Neural progenitor cell (in vitro differentiated cells): ENCODE measurements around the gene CAPNS1. TPM values are rescaled to one million over a fixed set of nuclear protein-coding genes. Genes with fewer than 3 reads are reported as not detected.
A peak's percentile ranks its signal among the peaks of the same experiment; 100 is the strongest.

Experiments used
- DNase-seq: peaks from one replicate; pipeline ENCODE4 v3.0.0-alpha.2; 2016; ENCODE audit warnings: low spot score
- H2AFZ ChIP-seq: fragments of 200-600 bp; sonication (generic); replicated peaks from 2 replicates; pipeline ENCODE4 v1.6.1; 2016; ENCODE audit warnings: antibody characterized with exemption
- H3F3A ChIP-seq: fragments of 200-600 bp; sonication (generic); 2 replicates; pipeline ENCODE4 v1.6.1; 2016; ENCODE audit warnings: antibody characterized with exemption, low read depth
- H3K27ac ChIP-seq: fragments of 200-600 bp; sonication (generic); 2 replicates; pipeline ENCODE4 v1.5.1; 2016; ENCODE audit warnings: mild to moderate bottlenecking
- H3K27me3 ChIP-seq: fragments of 200-600 bp; sonication (generic); 2 replicates; pipeline ENCODE4 v1.6.1; 2016; ENCODE audit warnings: mild to moderate bottlenecking, moderate library complexity
- H3K36me3 ChIP-seq: fragments of 200-600 bp; sonication (generic); 2 replicates; pipeline ENCODE4 v1.5.1; 2016
- H3K4me1 ChIP-seq: fragments of 200-600 bp; sonication (generic); 2 replicates; pipeline ENCODE4 v1.6.1; 2016; ENCODE audit warnings: mixed run types
- H3K4me2 ChIP-seq: fragments of 200-600 bp; sonication (generic); 2 replicates; pipeline ENCODE4 v1.6.1; 2016
- H3K4me3 ChIP-seq: fragments of 200-600 bp; sonication (generic); 2 replicates; pipeline ENCODE4 v1.5.1; 2016
- H3K79me2 ChIP-seq: fragments of 200-600 bp; sonication (generic); 2 replicates; pipeline ENCODE4 v1.6.1; 2016; ENCODE audit warnings: low read depth
- H3K9ac ChIP-seq: fragments of 200-600 bp; sonication (generic); 2 replicates; pipeline ENCODE4 v1.6.1; 2016
- H3K9me3 ChIP-seq: fragments of 200-600 bp; sonication (generic); 2 replicates; pipeline ENCODE4 v1.5.1; 2016; ENCODE audit warnings: low read depth
- H4K20me1 ChIP-seq: fragments of 200-600 bp; sonication (generic); 2 replicates; pipeline ENCODE4 v1.6.1; 2016; ENCODE audit warnings: low read depth
- H3K27ac Mint-ChIP-seq: 3 replicates; pipeline ENCODE4 v1.8.0; 2021; ENCODE audit warnings: mixed read lengths
- H3K27me3 Mint-ChIP-seq: 2 replicates; pipeline ENCODE4 v1.8.0; 2022; ENCODE audit warnings: low read depth, mild to moderate bottlenecking, inconsistent platforms, moderate library complexity, mixed read lengths; ENCODE audit not compliant: insufficient read depth
- H3K36me3 Mint-ChIP-seq: 3 replicates; pipeline ENCODE4 v1.8.0; 2021; ENCODE audit warnings: mixed read lengths
- H3K4me1 Mint-ChIP-seq: 3 replicates; pipeline ENCODE4 v1.8.0; 2021; ENCODE audit warnings: mixed read lengths
- H3K4me3 Mint-ChIP-seq: 3 replicates; pipeline ENCODE4 v1.8.0; 2021; ENCODE audit warnings: mild to moderate bottlenecking, moderate library complexity, mixed read lengths
- H3K9me3 Mint-ChIP-seq: 3 replicates; pipeline ENCODE4 v1.8.0; 2020; ENCODE audit warnings: mixed read lengths
- CTCF ChIP-seq: fragments of 200-600 bp; sonication (generic); IDR thresholded peaks from 2 replicates; pipeline ENCODE4 v1.5.1; 2017; ENCODE audit warnings: antibody characterized with exemption, mild to moderate bottlenecking
- EZH2 ChIP-seq: fragments of 200-600 bp; sonication (generic); IDR thresholded peaks from 2 replicates; pipeline ENCODE4 v1.6.1; 2017; ENCODE audit warnings: antibody characterized with exemption, mild to moderate bottlenecking, moderate library complexity
- EZH2phosphoT487 ChIP-seq: fragments of 200-600 bp; sonication (generic); IDR thresholded peaks from 2 replicates; pipeline ENCODE4 v1.6.1; 2017; ENCODE audit warnings: antibody characterized with exemption
- total RNA-seq: library from RNA; depleted of rRNA; stranded (reverse); fragments of >200 nt; gene quantifications from 2 replicates; pipeline ENCODE4 v1.2.3, GENCODE V29; 2015; ENCODE audit warnings: low replicate concordance

CAPNS1 gene
- total RNA-seq, 1 donor from 2014 or later, result 258 TPM

GRCh38 chr19:36153126-36153525 is 13.3 kb downstream of the CAPNS1 start:
- no peaks in the 10 kb centered on the region for H3K36me3 ChIP-seq
- H4K20me1 ChIP-seq, result no peaks in the 10 kb centered on the region
- no peak overlapping the region for H3K4me3 ChIP-seq
- no peak overlapping the region for H3K27ac ChIP-seq
- no peak overlapping the region for H3K9ac ChIP-seq
- no peak overlapping the region for H2AFZ ChIP-seq
- H3K9me3 ChIP-seq, result no peaks in the 10 kb centered on the region
- Mint-ChIP-seq H3K4me3 (no peak overlapping the region), H3K27ac (no peak overlapping the region), H3K9me3 (no peaks in the 10 kb centered on the region), H3K4me1 (peaks cover 13% of the 10 kb centered on the region), H3K27me3 (peaks cover 4% of the 10 kb centered on the region), H3K36me3 (peaks cover 8% of the 10 kb centered on the region)
- no peak overlapping the region for H3K4me2 ChIP-seq
- no peaks in the 10 kb centered on the region for H3K27me3 ChIP-seq
- peaks cover 4% of the 10 kb centered on the region for H3K4me1 ChIP-seq
- no peaks in the 10 kb centered on the region for H3F3A ChIP-seq
- H3K79me2 ChIP-seq, result no peaks in the 10 kb centered on the region
- TF ChIP-seq EZH2 (no peak), CTCF (no peak), EZH2phosphoT487 (no peak)
- no peak for DNase-seq

DNA sequence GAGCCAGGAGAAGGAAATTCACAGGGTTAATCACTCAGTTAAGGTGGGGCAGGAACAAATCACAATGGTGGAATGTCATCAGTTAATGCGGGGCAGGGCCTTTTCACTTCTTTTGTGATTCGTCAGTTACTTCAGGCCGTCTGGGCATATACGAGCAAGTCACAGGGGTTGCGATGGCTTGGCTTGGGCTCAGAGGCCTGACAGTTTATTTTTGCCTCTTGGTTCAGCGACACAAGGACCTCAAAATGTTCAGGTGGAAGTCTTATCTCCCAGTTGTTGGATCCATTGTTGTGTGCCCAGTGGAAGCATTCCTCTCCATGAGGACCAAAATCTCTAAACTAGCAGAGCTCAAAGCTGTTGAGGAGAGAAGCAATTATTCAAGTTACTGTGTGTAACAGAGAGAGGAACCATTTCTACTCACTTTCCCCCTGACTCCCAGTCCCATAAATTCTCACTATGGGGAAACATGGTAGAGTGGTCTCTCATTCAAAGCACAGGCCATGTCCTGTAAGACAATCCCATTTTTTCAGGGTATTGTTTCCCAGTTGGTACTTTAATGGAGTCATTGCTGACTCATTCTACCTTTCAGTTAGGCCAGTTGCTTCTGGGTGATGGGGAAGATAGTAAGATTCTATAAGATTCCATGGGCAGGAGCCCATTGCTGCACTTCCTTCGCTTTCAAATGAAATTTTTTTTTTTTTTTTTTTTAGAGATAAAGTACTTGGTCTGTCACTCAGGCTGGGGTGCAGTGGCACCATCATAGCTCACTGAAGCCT is 21.1 kb downstream of the CAPNS1 start:
- Histone ChIP-seq H2AFZ (no peak overlapping the region), H3K4me2 (peak overlapping the region; percentile 51), H3K4me3 (no peak overlapping the region), H3K36me3 (no peaks in the 10 kb centered on the region), H3K27me3 (no peaks in the 10 kb centered on the region), H3K79me2 (no peaks in the 10 kb centered on the region), H4K20me1 (no peaks in the 10 kb centered on the region), H3K4me1 (peaks cover 15% of the 10 kb centered on the region), H3K9me3 (no peaks in the 10 kb centered on the region), H3F3A (peaks cover 6% of the 10 kb centered on the region), H3K27ac (no peak overlapping the region), H3K9ac (no peak overlapping the region)
- H3K4me1 Mint-ChIP-seq, result peaks cover 13% of the 10 kb centered on the region
- H3K36me3 Mint-ChIP-seq, result peaks cover 6% of the 10 kb centered on the region
- no peak for DNase-seq
- H3K27me3 Mint-ChIP-seq, result no peaks in the 10 kb centered on the region
- no peaks in the 10 kb centered on the region for H3K9me3 Mint-ChIP-seq
- H3K27ac Mint-ChIP-seq, result no peak overlapping the region
- TF ChIP-seq CTCF (no peak), EZH2phosphoT487 (no peak), EZH2 (no peak)
- H3K4me3 Mint-ChIP-seq, result peak overlapping the region; percentile 27

GRCh38 chr19:36163813-36164212 is 23.9 kb downstream of the CAPNS1 start:
- TF ChIP-seq EZH2phosphoT487 (no peak), EZH2 (no peak), CTCF (no peak)
- Histone ChIP-seq H3K4me2 (no peak overlapping the region), H3K4me3 (no peak overlapping the region), H3F3A (peaks cover 6% of the 10 kb centered on the region), H3K36me3 (no peaks in the 10 kb centered on the region), H3K27ac (no peak overlapping the region), H3K4me1 (peaks cover 14% of the 10 kb centered on the region), H3K9ac (no peak overlapping the region), H3K79me2 (no peaks in the 10 kb centered on the region), H4K20me1 (no peaks in the 10 kb centered on the region), H3K27me3 (no peaks in the 10 kb centered on the region), H2AFZ (no peak overlapping the region), H3K9me3 (no peaks in the 10 kb centered on the region)
- Mint-ChIP-seq H3K27me3 (no peaks in the 10 kb centered on the region), H3K4me3 (no peak overlapping the region), H3K27ac (no peak overlapping the region), H3K9me3 (no peaks in the 10 kb centered on the region), H3K36me3 (peaks cover 7% of the 10 kb centered on the region), H3K4me1 (peaks cover 10% of the 10 kb centered on the region)
- no peak for DNase-seq
